Liver (tissue), 2 donors: ENCODE results near the gene GLI3.

Source experiments
- CTCF ChIP-seq: fragments of 150-350 bp; IDR thresholded peaks from 2 replicates; pipeline ENCODE4 v1.5.1; 2017; ENCODE audit warnings: improper control_type of control experiment, low read depth, low read length; ENCODE audit not compliant: missing input control
- MAX ChIP-seq: IDR thresholded peaks from 2 replicates; pipeline ENCODE4 v1.6.1; 2016; ENCODE audit warnings: antibody characterized with exemption
- YY1 ChIP-seq: IDR thresholded peaks from 2 replicates; pipeline ENCODE4 v1.6.1; 2016; ENCODE audit warnings: antibody characterized with exemption, mild to moderate bottlenecking
- donor health status: healthy.

GRCh38 chr7:41975849-41976248 lies 261.2 kb downstream of the GLI3 start:
- no peak for TF ChIP-seq MAX
- no peak for TF ChIP-seq CTCF
- no peak for TF ChIP-seq YY1
